HepG2 (cell line): ENCODE results near the gene FOSB. TPM values are rescaled to one million over a fixed set of nuclear protein-coding genes. Genes with fewer than 3 reads are reported as not detected.

ENCODE experiments used
- ARHGAP35 ChIP-seq: sonication (generic); formaldehyde crosslinking; IDR thresholded peaks from 2 replicates; pipeline ENCODE4 v1.9.0; 2022; ENCODE audit warnings: mild to moderate bottlenecking, inconsistent platforms, moderate library complexity, missing genetic modification reagents, borderline replicate concordance
- ARNT2 ChIP-seq: sonication (generic); formaldehyde crosslinking; IDR thresholded peaks from 2 replicates; pipeline ENCODE4 v1.8.0; 2022; ENCODE audit warnings: mild to moderate bottlenecking, low read depth, missing genetic modification reagents, moderate library complexity
- JUNB ChIP-seq: sonication (generic); formaldehyde crosslinking; IDR thresholded peaks from 2 replicates; pipeline ENCODE4 v1.8.0; 2022; ENCODE audit warnings: missing genetic modification reagents, mild to moderate bottlenecking, borderline replicate concordance
- KAT7 ChIP-seq: IDR thresholded peaks from 2 replicates; pipeline ENCODE4 v1.6.1; 2018; ENCODE audit warnings: borderline replicate concordance, missing compliant biosample characterization
- KAT8 ChIP-seq: IDR thresholded peaks from 2 replicates; pipeline ENCODE4 v1.6.1; 2016; ENCODE audit warnings: missing genetic modification reagents, missing compliant biosample characterization
- NR2F1 ChIP-seq, 2 experiments: fragments of 450-650 bp in 1 of 2; formaldehyde crosslinking in 1 of 2; IDR thresholded peaks; 2 replicates each; pipeline versions ENCODE4 v1.5.0 to v1.6.1; 2016 to 2020; ENCODE audit warnings: mild to moderate bottlenecking in 1 of 2, missing compliant biosample characterization in 1 of 2, missing genetic modification reagents in 1 of 2, moderate library complexity in 1 of 2
- PBX2 ChIP-seq: IDR thresholded peaks from 2 replicates; pipeline ENCODE4 v1.6.1; 2016; ENCODE audit warnings: control low read depth
- PLSCR1 ChIP-seq: sonication (generic); formaldehyde crosslinking; IDR thresholded peaks from 2 replicates; pipeline ENCODE4 v1.5.0; 2020; ENCODE audit warnings: missing genetic modification reagents, mild to moderate bottlenecking, borderline replicate concordance
- SATB2 ChIP-seq: sonication (generic); formaldehyde crosslinking; IDR thresholded peaks from 2 replicates; pipeline ENCODE4 v1.5.0; 2020; ENCODE audit warnings: missing genetic modification reagents
- THAP9 ChIP-seq: sonication (generic); formaldehyde crosslinking; IDR thresholded peaks from 2 replicates; pipeline ENCODE4; 2020; ENCODE audit warnings: missing genetic modification reagents, mild to moderate bottlenecking, borderline replicate concordance
- TOE1 ChIP-seq: sonication (generic); formaldehyde crosslinking; IDR thresholded peaks from 2 replicates; pipeline ENCODE4 v1.4.0; 2020; ENCODE audit warnings: mild to moderate bottlenecking, missing genetic modification reagents
- U2AF1 ChIP-seq: fragments of 200-400 bp; formaldehyde crosslinking; optimal IDR thresholded peaks from 2 replicates; pipeline ENCODE3; 2017; ENCODE audit warnings: mild to moderate bottlenecking, low read depth, low read length
- ZBTB20 ChIP-seq: sonication (generic); formaldehyde crosslinking; IDR thresholded peaks from 2 replicates; pipeline ENCODE4 v1.8.1; 2023; ENCODE audit warnings: missing genetic modification reagents, low read depth, mild to moderate bottlenecking, borderline replicate concordance
- ZNF296 ChIP-seq: sonication (generic); formaldehyde crosslinking; conservative IDR thresholded peaks from 2 replicates; pipeline ENCODE4 v1.5.0; 2020; ENCODE audit warnings: mild to moderate bottlenecking, missing genetic modification reagents
- ZNF331 ChIP-seq: sonication (generic); formaldehyde crosslinking; IDR thresholded peaks from 2 replicates; pipeline ENCODE4 v1.4.0; 2020; ENCODE audit warnings: missing genetic modification reagents
- ZNF33B ChIP-seq: sonication (generic); formaldehyde crosslinking; IDR thresholded peaks from 2 replicates; pipeline ENCODE4 v1.5.1; 2020; ENCODE audit warnings: mild to moderate bottlenecking, missing genetic modification reagents
- ZNF441 ChIP-seq: sonication (generic); formaldehyde crosslinking; IDR thresholded peaks from 2 replicates; pipeline ENCODE4 v1.7.0; 2021; ENCODE audit warnings: missing genetic modification reagents, borderline replicate concordance
- ZNF460 ChIP-seq: sonication (generic); formaldehyde crosslinking; IDR thresholded peaks from 2 replicates; pipeline ENCODE4 v1.5.1; 2020; ENCODE audit warnings: missing genetic modification reagents, mild to moderate bottlenecking, borderline replicate concordance
- ZNF501 ChIP-seq: sonication (generic); formaldehyde crosslinking; IDR thresholded peaks from 2 replicates; pipeline ENCODE4 v1.5.1; 2020; ENCODE audit warnings: mild to moderate bottlenecking, moderate library complexity, missing genetic modification reagents
- ZNF556 ChIP-seq: sonication (generic); formaldehyde crosslinking; IDR thresholded peaks from 2 replicates; pipeline ENCODE4 v1.4.0; 2020; ENCODE audit warnings: mild to moderate bottlenecking, missing genetic modification reagents, borderline replicate concordance
- ZNF761 ChIP-seq: sonication (generic); formaldehyde crosslinking; conservative IDR thresholded peaks from 2 replicates; pipeline ENCODE4 v1.4.0; 2020; ENCODE audit warnings: mild to moderate bottlenecking, missing genetic modification reagents
- ZSCAN31 ChIP-seq: sonication (generic); formaldehyde crosslinking; IDR thresholded peaks from 2 replicates; pipeline ENCODE4 v1.5.0; 2020; ENCODE audit warnings: low read depth, mild to moderate bottlenecking, missing genetic modification reagents
- ZZZ3 ChIP-seq: sonication (generic); formaldehyde crosslinking; IDR thresholded peaks from 2 replicates; pipeline ENCODE4 v1.4.0; 2020; ENCODE audit warnings: missing genetic modification reagents, mild to moderate bottlenecking, borderline replicate concordance
- polyA plus RNA-seq, 8 experiments: library from polyadenylated mRNA; depleted of rRNA in 3 of 8; stranded (reverse) in 7 of 8; unstranded in 1 of 8; fragments of >200 nt; fragmentation: Illumina TruSeq in 4 of 8; extraction: Trizol in 4 of 8; gene quantifications; 2 replicates each; pipeline versions ENCODE4 v1.2.1 to v1.2.3, GENCODE V29; 2011 to 2016; ENCODE audit warnings: low read depth in 4 of 8, missing spikeins in 1 of 8, mixed read lengths in 1 of 8; ENCODE audit not compliant: insufficient read depth in 1 of 8
- total RNA-seq, 5 experiments: library from RNA; depleted of rRNA; stranded (reverse); fragments of >200 nt; fragmentation: Illumina TruSeq; extraction: Trizol; gene quantifications; 2 replicates each; pipeline ENCODE4 v1.2.3, GENCODE V29; 2016; ENCODE audit warnings: low read depth in 1 of 5

The FOSB gene
- total and polyA plus RNA-seq, 2 of the 13 experiments (the other 11 are each of a cell fraction or from before 2014, with no cell fraction given): 2.8 to 6.0 TPM

GRCh38 chr19:45505996-45506245 is 38.1 kb downstream of the FOSB start (continued):
- TF ChIP-seq ZNF501 (CRISPR knock-in tag) (0 out of 2 replicates have a peak, but pooled peaks have one; percentile 8), ARNT2 (CRISPR knock-in tag) (no peak), SATB2 (CRISPR knock-in tag) (no peak), PLSCR1 (CRISPR knock-in tag) (no peak), JUNB (CRISPR knock-in tag) (no peak), ZNF331 (no peak), ZSCAN31 (CRISPR knock-in tag) (no peak), U2AF1 (no peak), KAT7 (CRISPR knock-in tag) (no peak), THAP9 (CRISPR knock-in tag) (no peak; the same call in 1 of the 2 replicates), NR2F1 (CRISPR knock-in tag; IDR thresholded peaks at IDR 0.05) (peak in 1 of 2 experiments; percentile 62; a peak in 2 of 4 replicates), TOE1 (CRISPR knock-in tag) (no peak), KAT8 (CRISPR knock-in tag) (no peak), ZNF761 (peak; percentile 57; the same call in 1 of the 2 replicates), ZNF556 (0 out of 2 replicates have a peak, but pooled peaks have one; percentile 45), PBX2 (CRISPR knock-in tag) (no peak), ZNF441 (CRISPR knock-in tag) (peak; percentile 38; the same call in 1 of the 2 replicates), ZNF460 (CRISPR knock-in tag) (no peak), ARHGAP35 (CRISPR knock-in tag) (no peak), ZZZ3 (CRISPR knock-in tag) (no peak), ZNF33B (no peak), ZNF296 (CRISPR knock-in tag) (no peak), ZBTB20 (CRISPR knock-in tag) (no peak)
- TF ChIP-seq, all 625 proteins: peak for 15
